ENCODE results near the gene IFT57.

GRCh38 chr3:108235290-108235689, 13.1 kb upstream of the IFT57 start:
- TF ChIP-seq CTCF (IDR thresholded peaks at IDR 0.05; ENCODE audit: low read length) (no peak), EZH2 (optimal IDR thresholded peaks at IDR 0.05; ENCODE audit: low read depth, low read length) (no peak), EZH2phosphoT487 (IDR thresholded peaks at IDR 0.05; ENCODE audit: low read length) (no peak)
